Suprapubic skin (tissue), 4 donors: ENCODE data around the gene GRB10. TPM values are rescaled to one million over a fixed set of nuclear protein-coding genes. Genes with fewer than 3 reads are reported as not detected.

ENCODE experiments used
- DNase-seq, 2 donors: peaks; one replicate each; pipeline ENCODE4 v3.0.0-alpha.2; 2019; ENCODE audit warnings: low spot score in 2 of 2
- H3K27ac ChIP-seq: fragments of 200-600 bp; sonication (generic); one replicate; pipeline ENCODE4 v1.5.1; 2019
- H3K27me3 ChIP-seq: fragments of 200-600 bp; sonication (generic); one replicate; pipeline ENCODE4 v1.5.1; 2019
- H3K36me3 ChIP-seq: fragments of 200-600 bp; sonication (generic); one replicate; pipeline ENCODE4 v1.5.1; 2019
- H3K4me1 ChIP-seq: fragments of 200-600 bp; sonication (generic); one replicate; pipeline ENCODE4 v1.5.1; 2019
- H3K4me3 ChIP-seq: fragments of 200-600 bp; sonication (generic); one replicate; pipeline ENCODE4 v1.5.1; 2019; ENCODE audit warnings: mild to moderate bottlenecking
- H3K9me3 ChIP-seq: fragments of 200-600 bp; sonication (generic); one replicate; pipeline ENCODE4 v1.5.1; 2019
- CTCF ChIP-seq, 2 donors: fragments of 200-600 bp in 1 of 2; fragments of 450-650 bp in 1 of 2; sonication (generic) in 1 of 2; IDR thresholded peaks; one replicate each; pipeline ENCODE4 v1.5.1; 2016 to 2019; ENCODE audit warnings: antibody characterized with exemption in 2 of 2, mild to moderate bottlenecking in 1 of 2, moderate library complexity in 1 of 2
- EP300 ChIP-seq: sonication (generic); formaldehyde crosslinking; IDR thresholded peaks from one replicate; pipeline ENCODE4 v1.6.1; 2017; ENCODE audit warnings: antibody characterized with exemption
- POLR2A ChIP-seq, 2 donors: fragments of 450-650 bp; IDR thresholded peaks; one replicate each; pipeline ENCODE4 v1.6.1; 2017; ENCODE audit warnings: antibody characterized with exemption in 2 of 2, mild to moderate bottlenecking in 2 of 2, moderate library complexity in 2 of 2
- POLR2AphosphoS5 ChIP-seq, 3 donors: sonication (generic); formaldehyde crosslinking; IDR thresholded peaks; one replicate each; pipeline ENCODE4 v1.6.1; 2017; ENCODE audit warnings: antibody characterized with exemption in 3 of 3
- whole genome bisulfite sequencing: methylation state at CpG from one replicate; pipeline ENCODE4 v1.1.5; 2018; 5-methylcytosine and 5-hydroxymethylcytosine counted together
- total RNA-seq, 4 donors: library from RNA; depleted of rRNA; stranded (reverse); fragments of >200 nt; gene quantifications; one replicate each; pipeline ENCODE4 v1.1.0, GENCODE V29; 2016

Gene GRB10
- total RNA-seq, 4 donors from 2014 or later: 7.8 to 56.2 (median 11.5) TPM

- 80% methylated on average over 7 of the region's 7 CpGs for WGBS
- Histone ChIP-seq H3K27ac (no peak overlapping the region), H3K27me3 (no peaks in the 10 kb centered on the region), H3K9me3 (no peaks in the 10 kb centered on the region), H3K4me3 (no peak overlapping the region), H3K36me3 (peaks cover 9% of the 10 kb centered on the region), H3K4me1 (peaks cover 29% of the 10 kb centered on the region)
- no peak for DNase-seq
- TF ChIP-seq CTCF (IDR thresholded peaks at IDR 0.05): no peak
- TF ChIP-seq POLR2AphosphoS5 (IDR thresholded peaks at IDR 0.05): no peak
- TF ChIP-seq POLR2A (IDR thresholded peaks at IDR 0.05): no peak
- no peak for TF ChIP-seq EP300
These were observed 104.1 kb downstream of the GRB10 start for GRCh38 chr7:50678586-50678985.

GRCh38 chr7:50677638-50677996, 105.1 kb downstream of the GRB10 start:
- TF ChIP-seq POLR2A (IDR thresholded peaks at IDR 0.05) (no peak), CTCF (IDR thresholded peaks at IDR 0.05) (no peak), POLR2AphosphoS5 (IDR thresholded peaks at IDR 0.05) (no peak), EP300 (no peak)
- H3K36me3 ChIP-seq: peaks cover 11% of the 10 kb centered on the region
- H3K9me3 ChIP-seq: no peaks in the 10 kb centered on the region
- H3K4me1 ChIP-seq: peaks cover 29% of the 10 kb centered on the region
- 51% methylated on average over 7 of the region's 7 CpGs for WGBS
- H3K27me3 ChIP-seq: no peaks in the 10 kb centered on the region
- no peak overlapping the region for H3K27ac ChIP-seq
- DNase-seq: no peak
- no peak overlapping the region for H3K4me3 ChIP-seq

- no peak for DNase-seq
- no peaks in the 10 kb centered on the region for H3K9me3 ChIP-seq
- no peak for TF ChIP-seq EP300
- peaks cover 14% of the 10 kb centered on the region for H3K36me3 ChIP-seq
- peaks cover 27% of the 10 kb centered on the region for H3K4me1 ChIP-seq
- WGBS: 71% methylated on average over 13 of the region's 13 CpGs
- H3K27me3 ChIP-seq: no peaks in the 10 kb centered on the region
- no peak overlapping the region for H3K4me3 ChIP-seq
- H3K27ac ChIP-seq: no peak overlapping the region
These were observed 105.7 kb downstream of the GRB10 start for GRCh38 chr7:50676740-50677637.

DNA sequence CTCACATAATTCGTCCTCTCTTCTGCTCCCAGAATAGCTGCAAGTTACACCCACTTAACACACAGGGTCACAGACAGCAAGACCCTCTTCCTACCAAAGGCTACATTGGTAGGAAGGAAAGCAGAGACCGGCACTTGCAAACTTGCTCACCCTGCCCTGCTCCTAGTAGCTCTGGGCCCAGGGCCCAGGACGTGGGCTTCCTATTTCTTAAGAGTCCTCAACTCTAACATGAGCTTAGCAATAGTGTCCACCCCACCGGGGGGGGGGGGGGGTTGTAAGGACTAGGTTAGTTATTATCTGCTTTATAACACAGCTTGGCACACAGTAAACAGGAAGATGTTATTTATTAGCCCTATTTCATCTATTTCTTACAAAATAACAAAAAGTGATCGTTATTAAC, 106.6 kb downstream of the GRB10 start:
- WGBS: 70% methylated on average over 5 of the region's 5 CpGs
- Histone ChIP-seq H3K36me3 (peaks cover 16% of the 10 kb centered on the region), H3K27ac (no peak overlapping the region), H3K4me3 (no peak overlapping the region), H3K9me3 (no peaks in the 10 kb centered on the region), H3K4me1 (peaks cover 19% of the 10 kb centered on the region), H3K27me3 (no peaks in the 10 kb centered on the region)
- no peak for TF ChIP-seq EP300
- DNase-seq: no peak

GRCh38 chr7:50674896-50675835, 107.5 kb downstream of the GRB10 start:
- Histone ChIP-seq H3K4me3 (no peak overlapping the region), H3K9me3 (no peaks in the 10 kb centered on the region), H3K27me3 (no peaks in the 10 kb centered on the region), H3K36me3 (peaks cover 16% of the 10 kb centered on the region), H3K27ac (no peak overlapping the region), H3K4me1 (peaks cover 19% of the 10 kb centered on the region)
- DNase-seq: no peak
- TF ChIP-seq CTCF (IDR thresholded peaks at IDR 0.05) (no peak), POLR2AphosphoS5 (IDR thresholded peaks at IDR 0.05) (no peak), POLR2A (IDR thresholded peaks at IDR 0.05) (no peak), EP300 (no peak)
- 82% methylated on average over 8 of the region's 11 CpGs for WGBS

DNA sequence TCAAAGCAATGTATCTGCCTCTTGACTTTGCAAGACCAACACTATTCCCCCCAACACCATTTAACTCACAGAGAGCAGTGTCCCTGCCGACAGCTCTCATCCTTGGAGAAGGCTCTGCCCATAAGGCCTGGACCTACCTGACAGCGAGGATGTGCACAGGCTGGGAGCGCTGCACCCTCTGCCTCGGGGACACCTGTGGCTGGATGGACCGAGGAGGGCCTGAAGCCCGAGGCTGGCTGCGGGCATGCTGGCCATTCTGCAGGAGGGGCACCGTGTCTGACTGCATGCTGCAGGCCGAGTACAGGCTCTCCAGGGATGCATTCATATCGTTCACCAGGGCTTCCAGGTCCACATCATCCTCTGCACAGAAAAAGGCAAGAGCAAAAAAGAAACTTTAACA, 108.4 kb downstream of the GRB10 start:
- no peaks in the 10 kb centered on the region for H3K9me3 ChIP-seq
- peaks cover 16% of the 10 kb centered on the region for H3K36me3 ChIP-seq
- H3K27ac ChIP-seq: no peak overlapping the region
- peaks cover 18% of the 10 kb centered on the region for H3K4me1 ChIP-seq
- 85% methylated on average over 10 of the region's 10 CpGs for WGBS
- no peak for TF ChIP-seq CTCF (IDR thresholded peaks at IDR 0.05)
- TF ChIP-seq POLR2AphosphoS5 (IDR thresholded peaks at IDR 0.05): no peak
- no peak for TF ChIP-seq EP300
- no peak for TF ChIP-seq POLR2A (IDR thresholded peaks at IDR 0.05)
- DNase-seq: no peak
- no peaks in the 10 kb centered on the region for H3K27me3 ChIP-seq
- no peak overlapping the region for H3K4me3 ChIP-seq
